GM21723 (cell line): ENCODE data around the gene PUM1.
"Not testable (repeated sequence)": the region's sequence is repeated elsewhere in the genome, so short reads cannot be mapped to it uniquely, and the experiment has no call there.

ENCODE experiments used
- ATAC-seq: cut with Tn5 transposase; IDR thresholded peaks from one replicate; pipeline ENCODE4 v1.9.1; 2021; ENCODE audit warnings: mild to moderate bottlenecking, moderate library complexity; ENCODE audit not compliant: unreplicated experiment

PUM1 gene

GRCh38 chr1:31065310-31066217 is at the start of gene PUM1:
Gene PUM1, minus strand, starts transcription at chr1:31065717. Its CDS starts 6,151 bp downstream, at chr1:31059566.
- ATAC-seq, result peak; percentile 87

- no peak for ATAC-seq
Observed at GRCh38 chr1:31112266-31112935, 46.9 kb upstream of the PUM1 start.

- no peak for ATAC-seq
Observed at GRCh38 chr1:31111290-31111951, 45.9 kb upstream of the PUM1 start.

GRCh38 chr1:31110846-31111245 is 45.3 kb upstream of the PUM1 start:
- ATAC-seq, result no peak

- no peak for ATAC-seq
Observed at GRCh38 chr1:31108861-31109260, 43.3 kb upstream of the PUM1 start.

- ATAC-seq, result no peak
Observed at GRCh38 chr1:31105646-31106045, 40.1 kb upstream of the PUM1 start.

GRCh38 chr1:31102501-31102950 is 37.0 kb upstream of the PUM1 start:
- ATAC-seq, result no peak

- no peak for ATAC-seq
Observed at GRCh38 chr1:31101147-31101502, 35.6 kb upstream of the PUM1 start.

- no peak for ATAC-seq
Observed at GRCh38 chr1:31099293-31100032, 33.9 kb upstream of the PUM1 start.

- no peak for ATAC-seq
Observed at GRCh38 chr1:31095985-31096384, 30.5 kb upstream of the PUM1 start.

- ATAC-seq, result no peak
Observed at GRCh38 chr1:31095298-31095981, 29.9 kb upstream of the PUM1 start.

GRCh38 chr1:31088081-31088480 is 22.6 kb upstream of the PUM1 start:
- not testable (repeated sequence) for ATAC-seq

- ATAC-seq, result no peak
Observed at GRCh38 chr1:31084782-31085569, 19.5 kb upstream of the PUM1 start.

GRCh38 chr1:31082385-31082784 is 16.9 kb upstream of the PUM1 start:
- no peak for ATAC-seq

- no peak for ATAC-seq
Observed at GRCh38 chr1:31073044-31073443, 7.5 kb upstream of the PUM1 start.

GRCh38 chr1:31072304-31072746 is 6.8 kb upstream of the PUM1 start:
- no peak for ATAC-seq

GRCh38 chr1:31069392-31069791 is 3.9 kb upstream of the PUM1 start:
- ATAC-seq, result no peak

- ATAC-seq, result no peak
Observed at GRCh38 chr1:31064718-31065309, 703 bp downstream of the PUM1 start.

- ATAC-seq, result no peak
Observed at GRCh38 chr1:31064111-31064717, 1.3 kb downstream of the PUM1 start.
